ENCODE results near the gene STX1B.

STX1B gene

GRCh38 chr16:30980959-30981358 lies 29.5 kb downstream of the STX1B start:
- in situ Hi-C loops (cut with MboI; ENCODE audit: low sequenced_read_pairs) = loop anchor here (25.0 kb wide), 1 partner anchor 481 kb away; the partner anchor contains the start of genes ARMC5 and TGFB1I1

GRCh38 chr16:30980434-30980833 lies 30.0 kb downstream of the STX1B start:
- in situ Hi-C loops (cut with MboI; ENCODE audit: low sequenced_read_pairs) = loop anchor here (25.0 kb wide), 1 partner anchor 482 kb away; the partner anchor contains the start of genes ARMC5 and TGFB1I1

GRCh38 chr16:30980023-30980371 lies 30.4 kb downstream of the STX1B start:
- in situ Hi-C loops (cut with MboI; ENCODE audit: low sequenced_read_pairs) = loop anchor here (25.0 kb wide), 1 partner anchor 482 kb away; the partner anchor contains the start of genes ARMC5 and TGFB1I1

- in situ Hi-C loops (cut with MboI; ENCODE audit: low sequenced_read_pairs) = loop anchor here (25.0 kb wide), 1 partner anchor 483 kb away; the partner anchor contains the start of genes ARMC5 and TGFB1I1
Observed at GRCh38 chr16:30979170-30980022, 31.0 kb downstream of the STX1B start.

- in situ Hi-C loops (cut with MboI; ENCODE audit: low sequenced_read_pairs) = loop anchor here (25.0 kb wide), 1 partner anchor 485 kb away; the partner anchor contains the start of genes ARMC5 and TGFB1I1
Observed at GRCh38 chr16:30977502-30977901, 32.9 kb downstream of the STX1B start.

GRCh38 chr16:30976486-30976885 lies 34.0 kb downstream of the STX1B start:
- in situ Hi-C loops (cut with MboI; ENCODE audit: low sequenced_read_pairs) = loop anchor here (25.0 kb wide), 1 partner anchor 486 kb away; the partner anchor contains the start of genes ARMC5 and TGFB1I1

GRCh38 chr16:30974348-30974747 lies 36.1 kb downstream of the STX1B start:
- in situ Hi-C loops (cut with MboI; ENCODE audit: low sequenced_read_pairs) = loop anchor here (25.0 kb wide), 1 partner anchor 888 kb away; the partner anchor contains the start of gene ZNF267

GRCh38 chr16:30972872-30973271 lies 37.6 kb downstream of the STX1B start:
- in situ Hi-C loops (cut with MboI; ENCODE audit: low sequenced_read_pairs) = loop anchor here (25.0 kb wide), 1 partner anchor 889 kb away; the partner anchor contains the start of gene ZNF267

- in situ Hi-C loops (cut with MboI; ENCODE audit: low sequenced_read_pairs) = loop anchor here (25.0 kb wide), 1 partner anchor 891 kb away; the partner anchor contains the start of gene ZNF267
Observed at GRCh38 chr16:30971298-30971697, 39.1 kb downstream of the STX1B start.

- in situ Hi-C loops (cut with MboI; ENCODE audit: low sequenced_read_pairs) = loop anchor here (25.0 kb wide), 1 partner anchor 893 kb away; the partner anchor contains the start of gene ZNF267
Observed at GRCh38 chr16:30969246-30969842, 41.1 kb downstream of the STX1B start.

- in situ Hi-C loops (cut with MboI; ENCODE audit: low sequenced_read_pairs) = loop anchor here (25.0 kb wide), 1 partner anchor 895 kb away; the partner anchor contains the start of gene ZNF267
Observed at GRCh38 chr16:30967795-30968194, 42.6 kb downstream of the STX1B start.

GRCh38 chr16:30966033-30966619 lies 44.3 kb downstream of the STX1B start:
- in situ Hi-C loops (cut with MboI; ENCODE audit: low sequenced_read_pairs) = loop anchor here (25.0 kb wide), 1 partner anchor 896 kb away; the partner anchor contains the start of gene ZNF267

- in situ Hi-C loops (cut with MboI; ENCODE audit: low sequenced_read_pairs) = loop anchor here (25.0 kb wide), 1 partner anchor 897 kb away; the partner anchor contains the start of gene ZNF267
Observed at GRCh38 chr16:30965436-30965835, 45.0 kb downstream of the STX1B start.

- in situ Hi-C loops (cut with MboI; ENCODE audit: low sequenced_read_pairs) = loop anchor here (25.0 kb wide), 1 partner anchor 898 kb away; the partner anchor contains the start of gene ZNF267
Observed at GRCh38 chr16:30964574-30965226, 45.7 kb downstream of the STX1B start.

GRCh38 chr16:30963925-30964511 lies 46.4 kb downstream of the STX1B start:
- in situ Hi-C loops (cut with MboI; ENCODE audit: low sequenced_read_pairs) = loop anchor here (25.0 kb wide), 1 partner anchor 898 kb away; the partner anchor contains the start of gene ZNF267

- in situ Hi-C loops (cut with MboI; ENCODE audit: low sequenced_read_pairs) = loop anchor here (25.0 kb wide), 1 partner anchor 901 kb away; the partner anchor contains the start of gene ZNF267
Observed at GRCh38 chr16:30961384-30961783, 49.1 kb downstream of the STX1B start.

- in situ Hi-C loops (cut with MboI; ENCODE audit: low sequenced_read_pairs) = loop anchor here (25.0 kb wide), 1 partner anchor 904 kb away; the partner anchor contains the start of gene ZNF267
Observed at GRCh38 chr16:30958175-30959079, 52.0 kb downstream of the STX1B start.

GRCh38 chr16:30957456-30958174 lies 52.8 kb downstream of the STX1B start, which contains the start of gene SETD1A:
Gene SETD1A, plus strand, starts transcription at chr16:30957754. Its CDS starts 978 bp downstream, at chr16:30958732.
- in situ Hi-C loops (cut with MboI; ENCODE audit: low sequenced_read_pairs) = loop anchor here (25.0 kb wide), 1 partner anchor 905 kb away; the partner anchor contains the start of gene ZNF267

All from HL-60/S4 treated with phorbol 12-myristate 13-acetate at 8.2 ng/mL for 4 days and 3 days (cell line).